Endothelial cell of umbilical vein (primary cell): ENCODE data around the gene GNAQ.

Experiments
- CTCF ChIP-seq, 2 donors: IDR thresholded peaks; 1 replicate in 1 of 2; 2 replicates in 1 of 2; pipeline ENCODE4 v1.5.1; 2011; ENCODE audit warnings: low read length in 2 of 2, mild to moderate bottlenecking in 2 of 2, moderate library complexity in 2 of 2, control low read depth in 1 of 2, inconsistent platforms in 1 of 2, low read depth in 1 of 2; ENCODE audit not compliant: insufficient read depth in 1 of 2; ENCODE audit errors: extremely low read depth in 1 of 2
- POLR2A ChIP-seq: IDR thresholded peaks from 2 replicates; pipeline ENCODE4 v1.6.1; 2012; ENCODE audit warnings: low read depth, mild to moderate bottlenecking, control low read depth, low read length
- POLR2AphosphoS5 ChIP-seq: IDR thresholded peaks from 2 replicates; pipeline ENCODE4 v1.6.1; 2012; ENCODE audit warnings: low read depth, mild to moderate bottlenecking, control low read depth, low read length, moderate library complexity; ENCODE audit not compliant: insufficient read depth

- no peak for TF ChIP-seq CTCF (IDR thresholded peaks at IDR 0.05; ENCODE audit: extremely low read depth in 1 of 2, insufficient read depth in 1 of 2, low read depth in 1 of 2, low read length in 2 of 2)
- TF ChIP-seq POLR2A: no peak
- TF ChIP-seq POLR2AphosphoS5: peak; percentile 20
Measured at GRCh38 chr9:77981332-77981731, 50.3 kb downstream of the GNAQ start.
